HEK293 (cell line): ENCODE results near the gene ZBED1.

ENCODE experiments used
- CTCF ChIP-seq: fragments of 450-650 bp; formaldehyde crosslinking; IDR thresholded peaks from 2 replicates; pipeline ENCODE4 v1.5.1; 2016; ENCODE audit warnings: missing biosample characterization, missing genetic modification characterization
- KLF10 ChIP-seq: fragments of 450-650 bp; IDR thresholded peaks from 2 replicates; pipeline ENCODE4 v1.5.1; 2018; ENCODE audit warnings: missing biosample characterization, mild to moderate bottlenecking, missing genetic modification characterization
- PBX3 ChIP-seq: sonication (generic); formaldehyde crosslinking; IDR thresholded peaks from 2 replicates; pipeline ENCODE4 v1.8.1; 2022; ENCODE audit warnings: mild to moderate bottlenecking, moderate library complexity, missing genetic modification reagents
- REST ChIP-seq: fragments of 450-650 bp; formaldehyde crosslinking; IDR thresholded peaks from 2 replicates; pipeline ENCODE4 v1.5.1; 2016; ENCODE audit warnings: missing biosample characterization, missing genetic modification characterization
- TCF7L2 ChIP-seq: IDR thresholded peaks from 2 replicates; pipeline ENCODE4 v1.6.1; 2011; ENCODE audit warnings: low read depth, mild to moderate bottlenecking, inconsistent platforms, low read length, moderate library complexity, borderline replicate concordance
- ZNF121 ChIP-seq: fragments of 450-650 bp; formaldehyde crosslinking; IDR thresholded peaks from 2 replicates; pipeline ENCODE4 v1.5.1; 2016; ENCODE audit warnings: missing biosample characterization, missing genetic modification characterization
- ZNF274 ChIP-seq, 2 experiments: fragments of 200-500 bp in 1 of 2; fragments of 450-650 bp in 1 of 2; sonication (Bioruptor generic) in 1 of 2; formaldehyde crosslinking in 1 of 2; IDR thresholded peaks; 2 replicates each; pipeline versions ENCODE4 v1.5.1 to v1.6.1; 2014 to 2016; ENCODE audit warnings: borderline replicate concordance in 1 of 2, inconsistent platforms in 1 of 2, low read length in 1 of 2, missing biosample characterization in 1 of 2, missing genetic modification characterization in 1 of 2
- ZNF548 ChIP-seq: fragments of 450-650 bp; formaldehyde crosslinking; IDR thresholded peaks from 2 replicates; pipeline ENCODE4 v1.5.1; 2016; ENCODE audit warnings: missing biosample characterization, missing genetic modification characterization
- ZNF76 ChIP-seq: fragments of 450-650 bp; formaldehyde crosslinking; IDR thresholded peaks from 2 replicates; pipeline ENCODE4; 2016; ENCODE audit warnings: low read depth, missing biosample characterization, missing genetic modification characterization, borderline replicate concordance

GRCh38 chrX:2508648-2509335 is 8.0 kb upstream of the ZBED1 start:
- TF ChIP-seq ZNF274 (IDR thresholded peaks at IDR 0.05; ENCODE audit: low read length) = no peak
- TF ChIP-seq ZNF274 (tag by site-specific recombination; IDR thresholded peaks at IDR 0.05; ENCODE audit: borderline replicate concordance) = no peak
- TF ChIP-seq CTCF = no peak
- no peak for TF ChIP-seq KLF10 (tag by site-specific recombination)
- TF ChIP-seq TCF7L2 = no peak
- no peak for TF ChIP-seq PBX3
- no peak for TF ChIP-seq REST
- TF ChIP-seq ZNF121 (tag by site-specific recombination) = no peak
- TF ChIP-seq ZNF548 = no peak
- no peak for TF ChIP-seq ZNF76 (tag by site-specific recombination)
